Panc1 (cell line): ENCODE data around the gene TRRAP. TPM values are rescaled to one million over a fixed set of nuclear protein-coding genes. Genes with fewer than 3 reads are reported as not detected.

ENCODE experiments used
- ATAC-seq: fragments of 200-7000 bp; cut with Tn5 transposase; 2 replicates; pipeline ENCODE4 v1.9.1; 2020; ENCODE audit warnings: mild to moderate bottlenecking, moderate library complexity
- BruUV-seq: library from RNA; stranded (reverse); fragments of 400-500 nt; replicated peaks from 2 replicates; lab custom pipeline; 2021; lab: Mats Ljungman, UMichigan
- CTCF ChIA-PET: fragments of 300-600 bp; sonication (Branson Sonifier 250); formaldehyde crosslinking; loops from one replicate; lab custom pipeline; 2022; ENCODE audit warnings: antibody characterized with exemption; lab: Charles Lee
- POLR2A ChIA-PET: fragments of 300-600 bp; sonication (Branson Sonifier 250); formaldehyde crosslinking; loops from one replicate; lab custom pipeline; 2022; ENCODE audit warnings: antibody characterized with exemption; lab: Charles Lee
- DNase-seq: peaks from one replicate; pipeline ENCODE4 v3.0.0-alpha.2; 2010; ENCODE audit warnings: low read depth, low spot score
- H3K27ac ChIP-seq: 2 replicates; pipeline ENCODE4 v1.5.1; 2011; ENCODE audit warnings: mild to moderate bottlenecking, low read length, inconsistent platforms
- H3K27me3 ChIP-seq: fragments of 200-500 bp; sonication (Bioruptor generic); 2 replicates; pipeline ENCODE4 v1.6.0; 2014; ENCODE audit warnings: low read length, inconsistent platforms; ENCODE audit not compliant: control insufficient read depth, insufficient read depth
- H3K36me3 ChIP-seq: fragments of 200-500 bp; sonication (Bioruptor generic); 2 replicates; pipeline ENCODE4 v1.5.1; 2014; ENCODE audit warnings: inconsistent platforms, mild to moderate bottlenecking, low read length, moderate library complexity; ENCODE audit not compliant: control insufficient read depth, insufficient read depth
- H3K4me1 ChIP-seq: 2 replicates; pipeline ENCODE4 v1.5.1; 2011; ENCODE audit warnings: inconsistent platforms, mild to moderate bottlenecking, low read length, moderate library complexity; ENCODE audit not compliant: control insufficient read depth, insufficient read depth
- H3K4me3 ChIP-seq, 2 experiments: 2 replicates each; pipeline ENCODE4 v1.5.1; 2011 to 2012; ENCODE audit warnings: low read depth in 2 of 2, low read length in 2 of 2, mild to moderate bottlenecking in 2 of 2, inconsistent platforms in 1 of 2, moderate library complexity in 1 of 2
- H3K9me3 ChIP-seq: fragments of 200-500 bp; sonication (Bioruptor generic); 2 replicates; pipeline ENCODE4 v1.5.1; 2014; ENCODE audit warnings: low read depth, mild to moderate bottlenecking, inconsistent platforms, low read length, moderate library complexity; ENCODE audit not compliant: control insufficient read depth, insufficient read depth
- CTCF ChIP-seq: fragments of 450-650 bp; IDR thresholded peaks from 2 replicates; pipeline ENCODE4 v1.5.1; 2017; ENCODE audit warnings: mild to moderate bottlenecking
- POLR2AphosphoS5 ChIP-seq: IDR thresholded peaks from 2 replicates; pipeline ENCODE4 v1.6.1; 2012; ENCODE audit warnings: mild to moderate bottlenecking, low read depth, low read length, moderate library complexity
- REST ChIP-seq, 2 experiments: IDR thresholded peaks; 2 replicates each; pipeline ENCODE4 v1.6.1; 2011 to 2012; ENCODE audit warnings: low read depth in 2 of 2, control low read depth in 1 of 2, low read length in 1 of 2, mild to moderate bottlenecking in 1 of 2, moderate library complexity in 1 of 2; ENCODE audit not compliant: insufficient read depth in 1 of 2
- SIN3A ChIP-seq: IDR thresholded peaks from 2 replicates; pipeline ENCODE4 v1.6.1; 2012; ENCODE audit warnings: low read depth, mild to moderate bottlenecking, low read length, moderate library complexity, borderline replicate concordance; ENCODE audit not compliant: insufficient read depth
- TCF7L2 ChIP-seq: IDR thresholded peaks from 2 replicates; pipeline ENCODE4 v1.6.1; 2011; ENCODE audit warnings: mild to moderate bottlenecking, low read depth, low read length, inconsistent platforms
- in situ Hi-C: cut with HindIII; loops from 2 replicates; pipeline ENCODE4 v1.10.0; 2016; ENCODE audit warnings: low sequenced_read_pairs, low pct_unique_long_range_greater_than_20kb
- intact Hi-C: fragments of 100-400 bp; cut with micrococcal nuclease; formaldehyde crosslinking; loops from one replicate; pipeline ENCODE4 v1.10.0; 2022; ENCODE audit not compliant: unreplicated experiment
- total RNA-seq: library from RNA; stranded (reverse); gene quantifications from one replicate; pipeline ENCODE4 v1.2.1, GENCODE V29; 2021; ENCODE audit not compliant: unreplicated experiment

The TRRAP gene
- total RNA-seq, 1 experiment from 2014 or later = 44.9 TPM

- no peaks in the 10 kb centered on the region for H3K27me3 ChIP-seq
- no peak overlapping the region for H3K4me3 ChIP-seq
- DNase-seq (no peak), ATAC-seq (no peak)
- in situ Hi-C loops = no loop called here
- H3K9me3 ChIP-seq = no peaks in the 10 kb centered on the region
- ChIA-PET POLR2A (no interaction called here), CTCF (interaction anchor here (0.7 kb wide), 1 partner anchor 190 kb away, joined by 5 read pairs; no protein-coding TSS in a partner anchor)
- intact Hi-C loops = no loop called here
- no peak for TF ChIP-seq SIN3A
- TF ChIP-seq TCF7L2 = no peak
- no peak for TF ChIP-seq CTCF
- TF ChIP-seq POLR2AphosphoS5 = no peak
- TF ChIP-seq REST (IDR thresholded peaks at IDR 0.05; ENCODE audit: insufficient read depth in 1 of 2, low read depth in 2 of 2, low read length in 1 of 2) = no peak
- H3K36me3 ChIP-seq = peaks cover 13% of the 10 kb centered on the region
- no peak overlapping the region for H3K27ac ChIP-seq
- BruUV-seq = no TSS peak
- H3K4me1 ChIP-seq = no peaks in the 10 kb centered on the region
Observed at GRCh38 chr7:98910427-98910826, 32.1 kb downstream of the TRRAP start.

- H3K4me3 ChIP-seq = no peak overlapping the region
- no peak for ATAC-seq
- peaks cover 15% of the 10 kb centered on the region for H3K36me3 ChIP-seq
- no peaks in the 10 kb centered on the region for H3K9me3 ChIP-seq
- no TSS peak for BruUV-seq
- POLR2A ChIA-PET = no interaction called here
- in situ Hi-C loops (no loop called here), intact Hi-C loops (no loop called here)
- no peak overlapping the region for H3K27ac ChIP-seq
- no peak for TF ChIP-seq TCF7L2
- TF ChIP-seq REST (IDR thresholded peaks at IDR 0.05; ENCODE audit: insufficient read depth in 1 of 2, low read depth in 2 of 2, low read length in 1 of 2) = no peak
- no peak for TF ChIP-seq CTCF
- no peak for TF ChIP-seq SIN3A
- TF ChIP-seq POLR2AphosphoS5 = no peak
- no peaks in the 10 kb centered on the region for H3K4me1 ChIP-seq
- no peaks in the 10 kb centered on the region for H3K27me3 ChIP-seq
- CTCF ChIA-PET = no interaction called here
- no peak for DNase-seq
Observed at GRCh38 chr7:98911916-98912315, 33.6 kb downstream of the TRRAP start.
